ENCODE data around the gene KIDINS220. TPM values are rescaled to one million over a fixed set of nuclear protein-coding genes. Genes with fewer than 3 reads are reported as not detected.
A peak's percentile ranks its signal among the peaks of the same experiment; 100 is the strongest.

KIDINS220 gene
- total RNA-seq, 2 donors from 2014 or later, result 33.2 to 44.5 TPM

DNA sequence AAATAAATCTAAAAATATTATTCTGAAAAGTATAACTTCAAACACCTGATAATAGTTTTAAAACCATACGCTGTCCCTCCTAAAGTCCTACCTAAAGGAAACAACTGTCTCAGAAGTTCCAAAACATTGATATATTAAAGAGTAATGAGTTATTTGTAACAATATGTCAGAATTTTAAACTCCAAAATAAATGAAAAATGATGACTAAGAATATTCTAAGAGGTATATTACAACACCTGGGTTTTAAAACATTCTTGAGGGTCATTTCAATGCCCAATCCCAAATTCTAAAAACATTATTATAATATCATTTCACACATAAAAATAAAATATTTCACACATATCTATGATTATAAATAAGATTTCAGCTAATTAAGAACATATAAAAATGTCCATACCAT lies 20.2 kb downstream of the KIDINS220 start:
- ATAC-seq (no peak), DNase-seq (no peak)
- H3K4me3 Mint-ChIP-seq, result no peak overlapping the region
- no peak overlapping the region for H3K27ac Mint-ChIP-seq
- H3K9me3 ChIP-seq (ENCODE audit: control insufficient read depth, low read length, poor library complexity, severe bottlenecking), result no peaks in the 10 kb centered on the region
- H3K27me3 Mint-ChIP-seq, result no peaks in the 10 kb centered on the region
- peaks cover 7% of the 10 kb centered on the region for H3K36me3 Mint-ChIP-seq (ENCODE audit: low read depth)
- H3K4me1 Mint-ChIP-seq, result peaks cover 7% of the 10 kb centered on the region

DNA sequence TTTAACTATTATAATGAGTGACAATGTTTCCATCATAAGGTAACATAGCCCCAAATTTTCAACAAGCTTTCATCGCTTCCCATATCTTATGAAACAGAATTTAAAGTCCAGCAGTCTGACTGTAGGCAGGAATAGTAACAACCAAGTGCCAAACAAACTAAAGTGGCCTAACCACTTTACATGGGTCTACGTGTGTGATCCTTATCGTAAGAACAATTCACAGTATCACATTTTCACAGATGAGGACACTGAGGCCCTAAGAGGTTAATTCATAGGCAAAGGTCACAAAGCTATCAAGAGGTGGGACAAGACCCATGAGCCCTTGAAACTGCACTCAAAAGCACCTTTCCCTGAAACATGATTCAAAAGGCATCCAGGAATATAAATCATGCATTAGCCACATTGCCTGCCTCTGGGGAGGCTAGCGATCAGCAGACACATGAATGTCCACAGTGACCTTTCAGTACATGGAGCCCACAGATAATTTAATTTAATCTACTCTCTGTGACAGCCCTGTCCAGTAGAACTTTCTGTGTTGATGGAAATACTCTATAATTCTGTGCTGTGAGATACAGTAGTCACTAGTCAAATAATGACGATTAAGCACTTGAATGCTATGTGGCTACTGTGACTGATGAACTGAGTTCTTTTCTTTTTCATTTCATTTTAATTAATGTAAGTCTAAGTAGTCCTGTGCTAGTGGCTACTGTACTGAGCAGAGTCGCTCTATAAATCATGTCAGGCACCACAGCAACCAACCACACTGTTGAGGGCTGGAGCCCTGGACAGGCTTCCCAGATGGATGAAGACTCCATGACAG lies 30.3 kb downstream of the KIDINS220 start:
- ATAC-seq (no peak), DNase-seq (no peak)
- H3K9me3 ChIP-seq (ENCODE audit: control insufficient read depth, low read length, poor library complexity, severe bottlenecking), result no peaks in the 10 kb centered on the region
- peak overlapping the region; percentile 19 for H3K27ac Mint-ChIP-seq
- no peaks in the 10 kb centered on the region for H3K27me3 Mint-ChIP-seq
- peaks cover 18% of the 10 kb centered on the region for H3K4me1 Mint-ChIP-seq
- H3K4me3 Mint-ChIP-seq, result no peak overlapping the region
- peaks cover 33% of the 10 kb centered on the region for H3K36me3 Mint-ChIP-seq (ENCODE audit: low read depth)

DNA sequence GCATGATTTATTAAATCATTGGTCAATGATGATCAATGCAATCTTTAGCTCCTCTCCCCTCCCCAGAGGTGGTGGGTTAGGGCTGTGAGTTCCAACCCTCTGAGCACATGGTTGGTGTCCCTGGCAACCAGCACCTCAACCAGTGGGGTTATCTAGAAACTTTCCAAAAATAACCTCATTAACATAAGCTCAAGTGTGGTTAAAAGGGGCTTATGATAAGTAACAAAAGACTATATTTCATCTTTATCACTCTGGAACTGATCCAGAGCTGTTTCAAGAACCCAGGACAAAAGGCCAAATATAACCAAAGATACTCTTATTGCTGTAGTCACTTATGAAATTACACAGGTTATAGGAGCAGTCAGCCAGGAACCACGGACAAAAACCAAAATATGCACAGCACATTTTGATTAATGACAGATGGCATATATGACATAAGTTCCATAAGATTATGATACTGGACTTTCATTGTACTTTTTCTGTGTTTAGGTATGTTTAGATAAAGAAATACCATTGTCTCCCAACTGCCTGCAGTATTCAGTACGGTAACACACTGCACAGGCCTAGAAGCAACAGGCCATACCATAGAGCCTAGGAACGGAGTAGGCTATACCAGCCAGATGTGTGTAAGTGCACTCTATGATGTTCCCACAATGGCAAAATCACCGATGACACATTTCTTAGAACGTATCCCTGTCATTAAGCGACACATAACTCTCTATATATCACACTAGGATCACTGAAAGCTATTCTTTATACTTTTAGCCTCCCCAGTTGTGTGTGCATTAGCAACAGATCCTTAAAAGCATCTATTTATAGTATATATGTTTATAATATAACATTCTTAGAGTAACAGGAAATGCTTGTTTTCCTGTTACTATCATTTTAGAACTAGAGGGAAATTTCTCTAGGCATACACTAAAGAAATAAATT lies 31.9 kb downstream of the KIDINS220 start:
- H3K4me1 Mint-ChIP-seq, result peaks cover 14% of the 10 kb centered on the region
- H3K9me3 ChIP-seq (ENCODE audit: control insufficient read depth, low read length, poor library complexity, severe bottlenecking), result no peaks in the 10 kb centered on the region
- H3K27ac Mint-ChIP-seq, result peak overlapping the region; percentile 9
- no peak overlapping the region for H3K4me3 Mint-ChIP-seq
- H3K27me3 Mint-ChIP-seq, result no peaks in the 10 kb centered on the region
- ATAC-seq (no peak), DNase-seq (no peak)
- peaks cover 32% of the 10 kb centered on the region for H3K36me3 Mint-ChIP-seq (ENCODE audit: low read depth)

- Mint-ChIP-seq H3K36me3 (ENCODE audit: low read depth) (peaks cover 31% of the 10 kb centered on the region), H3K27me3 (no peaks in the 10 kb centered on the region), H3K4me1 (peaks cover 14% of the 10 kb centered on the region), H3K4me3 (no peak overlapping the region), H3K27ac (no peak overlapping the region)
- DNase-seq, result no peak
- no peaks in the 10 kb centered on the region for H3K9me3 ChIP-seq (ENCODE audit: control insufficient read depth, low read length, poor library complexity, severe bottlenecking)
- ATAC-seq, result no peak
Observed at GRCh38 chr2:8803658-8804379, 33.6 kb downstream of the KIDINS220 start.

- peaks cover 25% of the 10 kb centered on the region for H3K36me3 Mint-ChIP-seq (ENCODE audit: low read depth)
- H3K4me3 Mint-ChIP-seq, result no peak overlapping the region
- ATAC-seq (no peak), DNase-seq (no peak)
- no peak overlapping the region for H3K27ac Mint-ChIP-seq
- H3K4me1 Mint-ChIP-seq, result peaks cover 13% of the 10 kb centered on the region
- no peaks in the 10 kb centered on the region for H3K9me3 ChIP-seq (ENCODE audit: control insufficient read depth, low read length, poor library complexity, severe bottlenecking)
- no peaks in the 10 kb centered on the region for H3K27me3 Mint-ChIP-seq
Observed at GRCh38 chr2:8802741-8803140, 34.7 kb downstream of the KIDINS220 start.

GRCh38 chr2:8800821-8801220 lies 36.6 kb downstream of the KIDINS220 start:
- H3K36me3 Mint-ChIP-seq (ENCODE audit: low read depth), result peaks cover 30% of the 10 kb centered on the region
- ATAC-seq (no peak), DNase-seq (no peak)
- H3K27ac Mint-ChIP-seq, result no peak overlapping the region
- no peaks in the 10 kb centered on the region for H3K9me3 ChIP-seq (ENCODE audit: control insufficient read depth, low read length, poor library complexity, severe bottlenecking)
- H3K4me3 Mint-ChIP-seq, result no peak overlapping the region
- peaks cover 18% of the 10 kb centered on the region for H3K4me1 Mint-ChIP-seq
- no peaks in the 10 kb centered on the region for H3K27me3 Mint-ChIP-seq

- no peaks in the 10 kb centered on the region for H3K9me3 ChIP-seq (ENCODE audit: control insufficient read depth, low read length, poor library complexity, severe bottlenecking)
- Mint-ChIP-seq H3K36me3 (ENCODE audit: low read depth) (peaks cover 30% of the 10 kb centered on the region), H3K27ac (no peak overlapping the region), H3K4me1 (peaks cover 18% of the 10 kb centered on the region), H3K4me3 (no peak overlapping the region), H3K27me3 (no peaks in the 10 kb centered on the region)
- ATAC-seq (no peak), DNase-seq (no peak)
Observed at GRCh38 chr2:8800218-8800617, 37.2 kb downstream of the KIDINS220 start.

DNA sequence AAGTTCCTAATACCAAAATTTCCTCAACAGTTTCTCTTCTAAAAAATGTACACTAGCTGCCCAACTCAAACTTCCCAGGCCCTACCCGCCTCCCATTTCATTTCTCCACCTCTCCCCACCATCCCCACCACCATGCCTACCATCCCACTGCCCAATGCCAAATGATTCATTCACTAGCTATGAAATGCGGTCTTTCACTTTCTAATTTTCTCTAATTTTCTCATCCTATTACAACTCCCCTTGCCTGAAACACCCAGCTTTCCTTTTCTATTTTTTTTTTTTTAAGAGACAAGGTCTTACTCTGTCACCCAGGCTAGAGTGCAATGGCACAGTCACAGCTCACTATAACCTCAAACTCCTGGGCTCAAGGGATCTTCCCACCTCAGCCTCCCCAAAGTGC lies 38.4 kb downstream of the KIDINS220 start:
- Mint-ChIP-seq H3K27me3 (no peaks in the 10 kb centered on the region), H3K27ac (peak overlapping the region; percentile 16), H3K36me3 (ENCODE audit: low read depth) (peaks cover 39% of the 10 kb centered on the region), H3K4me1 (peaks cover 23% of the 10 kb centered on the region), H3K4me3 (no peak overlapping the region)
- DNase-seq (no peak), ATAC-seq (no peak)
- H3K9me3 ChIP-seq (ENCODE audit: control insufficient read depth, low read length, poor library complexity, severe bottlenecking), result no peaks in the 10 kb centered on the region

GRCh38 chr2:8798393-8798792 lies 39.0 kb downstream of the KIDINS220 start:
- Mint-ChIP-seq H3K27ac (peak overlapping the region; percentile 16), H3K4me3 (no peak overlapping the region), H3K36me3 (ENCODE audit: low read depth) (peaks cover 39% of the 10 kb centered on the region), H3K27me3 (no peaks in the 10 kb centered on the region), H3K4me1 (peaks cover 21% of the 10 kb centered on the region)
- DNase-seq (no peak), ATAC-seq (no peak)
- H3K9me3 ChIP-seq (ENCODE audit: control insufficient read depth, low read length, poor library complexity, severe bottlenecking), result no peaks in the 10 kb centered on the region

- no peak for ATAC-seq
- Mint-ChIP-seq H3K4me1 (peaks cover 21% of the 10 kb centered on the region), H3K36me3 (ENCODE audit: low read depth) (peaks cover 37% of the 10 kb centered on the region), H3K27ac (peak overlapping the region; percentile 16), H3K27me3 (no peaks in the 10 kb centered on the region), H3K4me3 (no peak overlapping the region)
- no peak for DNase-seq
- no peaks in the 10 kb centered on the region for H3K9me3 ChIP-seq (ENCODE audit: control insufficient read depth, low read length, poor library complexity, severe bottlenecking)
Observed at GRCh38 chr2:8797682-8798081, 39.7 kb downstream of the KIDINS220 start.

GRCh38 chr2:8796878-8797550 lies 40.4 kb downstream of the KIDINS220 start:
- ATAC-seq (no peak), DNase-seq (no peak)
- H3K9me3 ChIP-seq (ENCODE audit: control insufficient read depth, low read length, poor library complexity, severe bottlenecking), result no peaks in the 10 kb centered on the region
- Mint-ChIP-seq H3K4me3 (no peak overlapping the region), H3K27ac (peak overlapping the region; percentile 75), H3K4me1 (peaks cover 21% of the 10 kb centered on the region), H3K36me3 (ENCODE audit: low read depth) (peaks cover 33% of the 10 kb centered on the region), H3K27me3 (no peaks in the 10 kb centered on the region)

GRCh38 chr2:8796315-8796848 lies 41.0 kb downstream of the KIDINS220 start:
- Mint-ChIP-seq H3K4me3 (no peak overlapping the region), H3K36me3 (ENCODE audit: low read depth) (peaks cover 28% of the 10 kb centered on the region), H3K27me3 (no peaks in the 10 kb centered on the region), H3K4me1 (peaks cover 20% of the 10 kb centered on the region), H3K27ac (peak overlapping the region; percentile 75)
- H3K9me3 ChIP-seq (ENCODE audit: control insufficient read depth, low read length, poor library complexity, severe bottlenecking), result no peaks in the 10 kb centered on the region
- DNase-seq (no peak), ATAC-seq (no peak)

All from T-helper 17 cell (primary cell).